Upper lobe of right lung (tissue), 1 donor: ENCODE results near the gene ZNF813. TPM values are rescaled to one million over a fixed set of nuclear protein-coding genes. Genes with fewer than 3 reads are reported as not detected.

Source experiments
- ATAC-seq: fragments of 200-7000 bp; cut with Tn5 transposase; one replicate; pipeline ENCODE4 v1.9.1; 2020; ENCODE audit warnings: mild to moderate bottlenecking, moderate library complexity
- DNase-seq: peaks from one replicate; pipeline ENCODE4 v3.0.0-alpha.2; 2020
- H3K27ac ChIP-seq: fragments of 200-600 bp; one replicate; pipeline ENCODE4 v1.8.0; 2022
- H3K27me3 ChIP-seq: fragments of 200-600 bp; one replicate; pipeline ENCODE4 v1.8.0; 2022; ENCODE audit warnings: mild to moderate bottlenecking
- H3K36me3 ChIP-seq: fragments of 200-600 bp; one replicate; pipeline ENCODE4 v1.8.0; 2022
- H3K4me1 ChIP-seq: fragments of 200-600 bp; one replicate; pipeline ENCODE4 v1.8.0; 2022
- H3K4me3 ChIP-seq: fragments of 200-600 bp; one replicate; pipeline ENCODE4 v1.8.0; 2022; ENCODE audit warnings: mild to moderate bottlenecking
- H3K9me3 ChIP-seq: fragments of 200-600 bp; one replicate; pipeline ENCODE4 v1.8.0; 2022
- intact Hi-C: fragments of 100-400 bp; cut with DNase I; formaldehyde crosslinking; loops from one replicate; pipeline ENCODE4 v1.11.0; 2022
- total RNA-seq: library from RNA; stranded (reverse); fragmentation: NEBNext Ultra II Directional; extraction: Animal tissue kit (Norgen Biotek cat#: 25700); gene quantifications from one replicate; pipeline ENCODE4 v1.2.1, GENCODE V29; 2021
- TF ChIP-seq, protein P1 (sequence below): fragments of 200-600 bp; IDR thresholded peaks from one replicate; pipeline ENCODE4 v1.8.0; 2022; ENCODE audit warnings: antibody characterized with exemption
- donor health status: DM: no; HTN: yes; CAD: no; lungs with severe emphysema.

Gene ZNF813
- total RNA-seq, 1 donor from 2014 or later = 4.6 TPM

- intact Hi-C loops = no loop called here
Measured at GRCh38 chr19:53520163-53520546, 52.6 kb downstream of the ZNF813 start.

DNA sequence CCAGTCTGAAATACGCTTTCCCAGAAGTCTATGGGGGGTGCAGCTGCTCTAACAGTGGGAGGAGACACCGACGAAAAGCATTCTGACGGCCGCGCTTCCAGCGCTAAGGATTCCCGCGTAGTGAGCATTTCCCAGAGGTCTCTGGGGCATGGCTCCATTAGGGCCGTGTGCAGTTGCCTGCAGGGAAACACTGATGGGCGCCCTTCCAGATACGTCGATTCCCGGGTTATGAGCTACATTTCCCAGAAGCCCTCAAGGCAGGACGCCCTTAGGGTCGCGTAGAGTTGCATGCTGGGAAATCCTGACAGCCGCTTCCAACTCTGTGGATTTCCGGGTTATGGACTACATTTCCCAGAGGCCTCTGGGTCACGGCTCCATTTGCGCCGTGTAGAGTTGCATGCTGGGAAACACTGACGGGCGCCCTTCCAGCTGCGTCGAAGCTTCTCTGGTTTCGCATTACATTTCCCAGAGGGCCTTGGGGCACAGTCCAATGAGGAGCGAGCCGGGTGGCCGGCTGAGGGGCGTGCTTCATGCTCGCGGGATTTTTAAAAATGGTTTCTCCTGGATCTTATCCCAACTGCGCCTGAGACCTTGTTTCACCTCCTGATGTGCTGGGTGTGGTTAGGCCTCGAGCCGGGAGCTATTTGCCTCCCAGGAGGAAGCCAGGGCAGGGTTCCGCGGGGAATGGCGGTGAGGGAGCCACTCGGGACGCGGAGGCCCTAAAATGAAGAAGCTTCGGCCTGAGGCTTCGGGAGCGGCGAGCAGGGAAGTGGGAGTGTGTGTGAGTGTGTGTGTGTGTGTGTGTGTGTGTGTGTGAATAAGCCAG is 53.2 kb downstream of the ZNF813 start:
- TF ChIP-seq, protein P1, sequence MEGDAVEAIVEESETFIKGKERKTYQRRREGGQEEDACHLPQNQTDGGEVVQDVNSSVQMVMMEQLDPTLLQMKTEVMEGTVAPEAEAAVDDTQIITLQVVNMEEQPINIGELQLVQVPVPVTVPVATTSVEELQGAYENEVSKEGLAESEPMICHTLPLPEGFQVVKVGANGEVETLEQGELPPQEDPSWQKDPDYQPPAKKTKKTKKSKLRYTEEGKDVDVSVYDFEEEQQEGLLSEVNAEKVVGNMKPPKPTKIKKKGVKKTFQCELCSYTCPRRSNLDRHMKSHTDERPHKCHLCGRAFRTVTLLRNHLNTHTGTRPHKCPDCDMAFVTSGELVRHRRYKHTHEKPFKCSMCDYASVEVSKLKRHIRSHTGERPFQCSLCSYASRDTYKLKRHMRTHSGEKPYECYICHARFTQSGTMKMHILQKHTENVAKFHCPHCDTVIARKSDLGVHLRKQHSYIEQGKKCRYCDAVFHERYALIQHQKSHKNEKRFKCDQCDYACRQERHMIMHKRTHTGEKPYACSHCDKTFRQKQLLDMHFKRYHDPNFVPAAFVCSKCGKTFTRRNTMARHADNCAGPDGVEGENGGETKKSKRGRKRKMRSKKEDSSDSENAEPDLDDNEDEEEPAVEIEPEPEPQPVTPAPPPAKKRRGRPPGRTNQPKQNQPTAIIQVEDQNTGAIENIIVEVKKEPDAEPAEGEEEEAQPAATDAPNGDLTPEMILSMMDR = no peak
- DNase-seq (peak; percentile 95), ATAC-seq (peak; percentile 97)
- Histone ChIP-seq H3K36me3 (no peaks in the 10 kb centered on the region), H3K9me3 (peaks cover 2% of the 10 kb centered on the region), H3K4me3 (peak overlapping the region; percentile 64), H3K27ac (peak overlapping the region; percentile 87), H3K27me3 (no peaks in the 10 kb centered on the region), H3K4me1 (peaks cover 5% of the 10 kb centered on the region)
- intact Hi-C loops = no loop called here

More at GRCh38 chr19:53520163-53520546, 52.6 kb downstream of the ZNF813 start:
- Histone ChIP-seq H3K27ac (peak overlapping the region; percentile 87), H3K4me1 (peaks cover 5% of the 10 kb centered on the region), H3K9me3 (no peaks in the 10 kb centered on the region), H3K27me3 (no peaks in the 10 kb centered on the region), H3K4me3 (peak overlapping the region; percentile 64), H3K36me3 (no peaks in the 10 kb centered on the region)
- no peak for ATAC-seq
- no peak for DNase-seq
- TF ChIP-seq, protein P1 = no peak

DNA sequence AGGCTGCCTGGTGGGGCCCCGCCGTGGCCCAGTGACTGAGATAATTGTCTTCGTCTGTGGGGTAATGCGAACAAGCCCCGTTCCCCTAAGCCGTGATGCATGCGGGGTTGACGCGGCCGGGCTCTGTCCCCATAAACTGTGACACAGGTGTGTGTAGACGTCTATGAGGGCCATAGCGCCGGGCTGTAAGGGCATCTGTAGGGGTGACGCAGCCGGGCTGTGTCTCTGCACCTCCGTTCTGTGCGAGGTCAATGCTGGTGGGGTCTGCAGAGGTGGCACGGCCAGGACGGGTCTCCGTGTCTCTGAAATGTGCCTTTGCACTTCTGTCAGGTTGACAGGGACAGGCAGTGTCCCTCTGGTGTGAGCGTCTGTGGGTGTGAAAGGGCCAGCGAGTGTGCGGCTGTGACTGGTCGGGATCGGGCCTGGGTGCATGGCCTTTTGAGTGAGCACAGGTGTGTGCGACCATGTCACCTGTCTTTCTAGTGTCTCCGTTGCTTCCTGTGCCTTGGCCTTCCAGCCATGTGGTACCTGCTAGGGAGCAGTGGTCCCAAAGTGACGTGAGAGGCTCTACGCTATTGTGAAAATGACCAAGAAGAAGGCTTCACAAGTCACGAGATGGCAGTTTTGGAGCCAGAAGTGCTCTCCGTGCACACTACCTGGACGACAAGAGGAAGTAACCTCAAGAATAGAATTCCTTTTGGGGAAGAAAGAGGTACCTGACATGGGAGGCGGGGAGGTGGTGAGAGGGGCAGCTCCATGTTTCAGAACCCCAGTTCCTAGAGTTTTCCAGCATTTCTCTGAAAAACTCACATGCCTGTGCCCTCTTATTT is 54.1 kb downstream of the ZNF813 start:
- DNase-seq (no peak), ATAC-seq (no peak)
- H3K4me1 ChIP-seq = peaks cover 5% of the 10 kb centered on the region
- TF ChIP-seq, protein P1 = no peak
- H3K4me3 ChIP-seq = peak overlapping the region; percentile 64
- intact Hi-C loops = no loop called here
- H3K27me3 ChIP-seq = no peaks in the 10 kb centered on the region
- H3K36me3 ChIP-seq = no peaks in the 10 kb centered on the region
- H3K27ac ChIP-seq = no peak overlapping the region
- peaks cover 6% of the 10 kb centered on the region for H3K9me3 ChIP-seq

- DNase-seq (no peak), ATAC-seq (no peak)
- intact Hi-C loops = no loop called here
- Histone ChIP-seq H3K36me3 (no peaks in the 10 kb centered on the region), H3K27ac (no peak overlapping the region), H3K27me3 (no peaks in the 10 kb centered on the region), H3K4me1 (peaks cover 5% of the 10 kb centered on the region), H3K9me3 (peaks cover 6% of the 10 kb centered on the region), H3K4me3 (no peak overlapping the region)
- TF ChIP-seq, protein P1 = no peak
Measured at GRCh38 chr19:53525922-53526321, 58.4 kb downstream of the ZNF813 start.

DNA sequence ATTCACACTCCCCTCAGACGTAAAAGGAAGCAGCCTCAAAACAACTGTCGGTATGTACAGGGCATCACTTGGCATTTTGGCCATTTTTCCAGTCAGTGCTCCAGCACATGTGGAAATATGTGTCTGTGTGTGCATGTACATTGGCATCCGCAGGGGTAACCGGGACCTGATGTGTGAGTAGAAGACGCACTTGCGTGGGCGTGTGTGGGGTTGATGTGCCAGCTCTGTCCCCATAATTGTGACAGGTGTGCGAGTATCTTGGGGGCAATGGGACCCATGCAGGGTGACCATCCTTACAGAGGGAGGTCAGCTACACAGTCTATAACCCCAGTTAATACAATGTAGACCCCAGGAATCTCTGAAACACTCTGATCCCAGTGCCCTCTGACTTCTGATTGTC is 63.1 kb downstream of the ZNF813 start:
- ATAC-seq (no peak), DNase-seq (no peak)
- no peaks in the 10 kb centered on the region for H3K36me3 ChIP-seq
- TF ChIP-seq, protein P1 = no peak
- no peaks in the 10 kb centered on the region for H3K27me3 ChIP-seq
- H3K27ac ChIP-seq = no peak overlapping the region
- peaks cover 6% of the 10 kb centered on the region for H3K9me3 ChIP-seq
- intact Hi-C loops = no loop called here
- H3K4me3 ChIP-seq = no peak overlapping the region
- H3K4me1 ChIP-seq = no peaks in the 10 kb centered on the region
